GM19099 (cell line): Measurements from ENCODE around the gene FAM169A.

ENCODE experiments used
- POLR2A ChIP-seq: IDR thresholded peaks from 3 replicates; pipeline ENCODE4 v1.6.1; 2011; ENCODE audit warnings: low read depth; ENCODE audit not compliant: insufficient read length; ENCODE audit errors: extremely low read depth

The FAM169A gene

GRCh38 chr5:74765929-74766328 lies 100.3 kb downstream of the FAM169A start:
- TF ChIP-seq POLR2A = no peak

- no peak for TF ChIP-seq POLR2A
Measured at GRCh38 chr5:74765201-74765600, 101.0 kb downstream of the FAM169A start.

GRCh38 chr5:74763504-74763903 lies 102.7 kb downstream of the FAM169A start:
- no peak for TF ChIP-seq POLR2A

- TF ChIP-seq POLR2A = no peak
Measured at GRCh38 chr5:74762599-74762998, 103.6 kb downstream of the FAM169A start.

DNA sequence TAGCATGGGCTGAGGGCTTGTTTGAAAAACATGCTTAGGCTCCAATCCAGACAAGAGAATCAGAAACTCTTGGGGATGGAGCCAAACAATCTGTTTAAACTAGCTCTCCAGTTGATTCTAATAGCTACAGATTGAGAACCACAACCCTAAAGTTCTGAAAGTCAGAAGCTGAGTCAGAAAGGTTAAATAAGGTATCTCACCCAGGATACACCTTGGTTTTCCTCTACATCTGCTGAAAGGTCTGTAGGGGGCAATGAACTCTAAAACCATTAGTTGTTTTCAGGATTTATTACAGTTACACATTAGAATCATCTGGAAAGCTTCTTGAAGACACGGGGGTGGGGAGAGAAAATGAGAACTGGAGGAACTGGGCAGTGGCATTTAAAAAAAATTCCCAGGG lies 104.9 kb downstream of the FAM169A start:
- no peak for TF ChIP-seq POLR2A

GRCh38 chr5:74738406-74738805 lies 127.8 kb downstream of the FAM169A start:
- TF ChIP-seq POLR2A = no peak

GRCh38 chr5:74736759-74737158 lies 129.4 kb downstream of the FAM169A start:
- TF ChIP-seq POLR2A = no peak
